Measurements from ENCODE around the gene KCNH4.
"Not testable (repeated sequence)": the region's sequence is repeated elsewhere in the genome, so short reads cannot be mapped to it uniquely, and the experiment has no call there.

Gene KCNH4

GRCh38 chr17:42177684-42178083 lies 3.3 kb downstream of the KCNH4 start:
- DNase-seq, result no peak

GRCh38 chr17:42174126-42174783 lies 6.7 kb downstream of the KCNH4 start:
- no peak for DNase-seq

- no peak for DNase-seq
Observed at GRCh38 chr17:42171831-42172230, 9.1 kb downstream of the KCNH4 start.

GRCh38 chr17:42169351-42169750 lies 11.6 kb downstream of the KCNH4 start:
- no peak for DNase-seq

GRCh38 chr17:42167807-42168206 lies 13.1 kb downstream of the KCNH4 start:
- no peak for DNase-seq

- DNase-seq, result no peak
Observed at GRCh38 chr17:42166196-42166763, 14.7 kb downstream of the KCNH4 start.

- DNase-seq, result no peak
Observed at GRCh38 chr17:42165751-42166150, 15.2 kb downstream of the KCNH4 start.

GRCh38 chr17:42163696-42164407 lies 17.1 kb downstream of the KCNH4 start:
- DNase-seq, result no peak

- DNase-seq, result no peak
Observed at GRCh38 chr17:42163113-42163512, 17.8 kb downstream of the KCNH4 start.

- DNase-seq, result no peak
Observed at GRCh38 chr17:42160531-42160910, 20.4 kb downstream of the KCNH4 start.

- no peak for DNase-seq
Observed at GRCh38 chr17:42159796-42160530, 21.0 kb downstream of the KCNH4 start.

- no peak for DNase-seq
Observed at GRCh38 chr17:42155614-42156045, 25.3 kb downstream of the KCNH4 start.

- no peak for DNase-seq
Observed at GRCh38 chr17:42153919-42154742, 26.8 kb downstream of the KCNH4 start.

- no peak for DNase-seq
Observed at GRCh38 chr17:42146911-42147607, 33.9 kb downstream of the KCNH4 start.

- DNase-seq, result not testable (repeated sequence)
Observed at GRCh38 chr17:42143138-42143537, 37.8 kb downstream of the KCNH4 start.

GRCh38 chr17:42142371-42142896 lies 38.5 kb downstream of the KCNH4 start:
- DNase-seq, result peak; percentile 82

- DNase-seq, result no peak
Observed at GRCh38 chr17:42141382-42141781, 39.6 kb downstream of the KCNH4 start.

GRCh38 chr17:42140690-42141089 lies 40.3 kb downstream of the KCNH4 start:
- DNase-seq, result not testable (repeated sequence)

GRCh38 chr17:42138749-42139492 lies 42.0 kb downstream of the KCNH4 start:
- DNase-seq, result no peak

GRCh38 chr17:42136654-42137051 lies 44.3 kb downstream of the KCNH4 start:
- DNase-seq, result no peak

Data from fibroblast of upper back skin (primary cell).